RCC 7860 (cell line): ENCODE measurements around the gene SVOP.
"Not testable (repeated sequence)": the region's sequence is repeated elsewhere in the genome, so short reads cannot be mapped to it uniquely, and the experiment has no call there.

Experiments used
- DNase-seq: peaks from one replicate; pipeline ENCODE4 v3.0.0-alpha.2; 2015; ENCODE audit warnings: low spot score
- FAIRE-seq: peaks from 2 replicates; lab custom pipeline; 2012; peaks lifted over from hg19 to GRCh38; lab: Jason Lieb, UNC

SVOP gene

DNA sequence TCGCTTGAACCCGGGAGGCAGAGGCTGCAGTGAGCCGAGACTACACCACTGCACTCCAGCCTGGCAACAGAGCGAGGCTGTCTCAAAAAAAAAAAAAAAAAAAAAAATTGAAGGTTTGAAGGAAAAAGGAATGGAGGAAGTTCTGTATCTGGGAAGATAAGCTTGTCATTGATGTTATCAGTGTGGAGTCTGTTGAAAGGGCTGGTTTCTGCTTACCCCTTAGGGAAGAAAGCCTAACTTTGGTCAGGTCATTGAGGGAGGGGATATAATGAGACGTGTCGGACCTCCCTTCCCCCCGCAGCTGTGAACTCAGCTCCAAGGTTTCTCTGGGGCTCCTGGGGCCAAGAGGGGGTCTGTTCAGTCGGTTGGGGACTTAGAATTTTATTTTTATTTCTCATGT, 124.5 kb downstream of the SVOP start:
- DNase-seq (no peak), FAIRE-seq (no peak)

DNA sequence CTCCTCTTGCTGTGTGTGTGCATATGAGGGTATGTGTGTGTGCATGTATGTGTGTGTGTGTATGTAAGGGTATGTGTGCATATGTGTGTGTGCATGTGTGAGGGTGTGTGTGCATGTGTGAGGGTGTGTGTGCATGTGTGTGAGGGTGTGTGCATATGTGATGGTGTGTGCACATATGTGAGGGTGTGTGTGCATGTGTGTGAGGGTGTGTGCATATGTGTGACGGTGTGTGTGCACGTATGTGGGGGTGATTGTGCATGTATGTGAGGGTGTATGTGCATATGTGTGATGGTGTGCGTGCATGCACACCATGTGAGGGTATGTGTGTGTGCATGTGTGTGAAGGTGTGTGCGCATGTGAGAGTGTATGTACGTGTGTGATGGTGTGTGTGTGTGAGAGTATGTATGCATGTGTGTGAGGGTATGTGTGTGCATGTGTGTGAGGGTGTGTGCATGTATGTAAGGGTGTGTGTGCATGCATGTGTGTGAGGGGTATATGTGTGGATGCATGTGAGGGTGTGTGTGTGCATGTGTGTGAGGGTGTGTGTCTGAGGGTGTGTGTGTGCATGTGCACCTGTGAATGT, 125.6 kb downstream of the SVOP start:
- no peak for FAIRE-seq
- no peak for DNase-seq

DNA sequence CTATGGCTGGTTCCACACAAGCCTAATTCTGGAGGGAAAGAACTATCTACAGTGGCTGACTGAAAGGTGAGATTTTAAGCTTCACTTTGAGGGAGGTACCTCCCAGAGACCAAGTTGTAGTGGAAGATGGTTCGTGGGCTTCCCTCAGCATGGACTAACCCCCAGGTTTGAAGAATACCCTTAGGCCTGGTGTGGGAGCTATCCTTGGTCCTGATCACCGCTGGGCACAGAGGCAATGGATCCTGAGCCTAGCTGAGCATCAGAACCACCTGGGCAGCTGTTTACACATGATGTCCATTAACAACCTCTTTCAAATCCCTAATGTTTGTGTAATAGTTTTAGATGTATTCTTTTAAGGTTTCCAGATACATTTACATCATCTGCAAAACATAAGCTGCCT, 130.7 kb downstream of the SVOP start:
- FAIRE-seq (no peak), DNase-seq (no peak)

DNA sequence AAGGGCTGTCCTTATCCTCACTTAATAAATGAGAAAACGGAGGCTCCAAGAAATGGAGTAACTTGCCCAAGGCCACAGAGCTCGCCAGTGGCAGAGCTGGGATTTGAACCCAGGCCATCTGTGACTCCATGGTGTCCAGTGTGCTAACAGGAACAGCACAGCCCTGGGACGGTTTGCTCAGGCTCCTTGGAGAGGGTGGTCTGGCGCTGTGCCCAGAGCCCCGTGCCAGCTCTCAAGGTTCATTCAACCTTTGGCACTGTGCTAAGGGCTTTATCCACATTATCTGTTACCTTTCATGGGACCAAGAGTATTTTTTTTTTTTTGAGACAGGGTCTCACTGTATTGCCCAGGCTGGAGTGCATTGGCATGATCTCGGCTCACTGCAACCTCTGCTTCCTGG, 132.8 kb downstream of the SVOP start:
- DNase-seq, result no peak
- no peak for FAIRE-seq

DNA sequence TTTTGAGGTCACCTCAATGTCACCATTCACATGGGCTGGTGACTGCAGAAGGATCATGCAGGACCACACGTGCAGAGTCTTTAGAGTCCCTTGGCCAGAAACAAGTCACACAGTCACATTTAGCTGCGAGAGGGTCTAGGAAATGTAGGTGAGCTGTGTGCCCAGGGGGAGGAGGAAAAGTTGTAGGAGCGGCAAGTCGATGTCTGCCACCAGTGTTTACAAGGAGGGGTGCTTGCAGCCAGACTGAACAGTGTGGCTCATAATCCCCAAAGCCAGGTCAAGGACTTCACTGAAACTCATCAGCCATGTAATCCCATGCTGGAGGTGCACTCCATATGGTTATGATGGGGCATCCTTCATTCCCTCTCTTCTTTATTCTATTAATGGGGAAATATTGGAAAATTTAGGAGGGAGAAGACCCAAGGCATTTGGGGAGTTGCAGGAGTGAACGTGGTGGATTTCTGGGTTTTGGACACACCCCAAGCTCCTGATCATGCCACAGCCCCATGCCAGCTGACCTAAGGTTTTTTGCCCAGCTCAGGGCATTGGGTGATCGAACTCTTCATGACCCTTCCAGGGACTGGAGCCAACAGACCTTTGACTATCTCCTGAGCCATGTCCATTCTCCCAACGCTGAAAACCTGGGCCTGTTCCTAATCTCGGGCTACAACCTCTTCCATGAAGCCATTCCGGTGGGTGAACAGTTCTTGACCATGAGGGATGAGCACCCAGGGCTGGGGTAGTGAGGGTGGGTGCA, 133.8 kb downstream of the SVOP start:
- FAIRE-seq, result no peak
- no peak for DNase-seq

DNA sequence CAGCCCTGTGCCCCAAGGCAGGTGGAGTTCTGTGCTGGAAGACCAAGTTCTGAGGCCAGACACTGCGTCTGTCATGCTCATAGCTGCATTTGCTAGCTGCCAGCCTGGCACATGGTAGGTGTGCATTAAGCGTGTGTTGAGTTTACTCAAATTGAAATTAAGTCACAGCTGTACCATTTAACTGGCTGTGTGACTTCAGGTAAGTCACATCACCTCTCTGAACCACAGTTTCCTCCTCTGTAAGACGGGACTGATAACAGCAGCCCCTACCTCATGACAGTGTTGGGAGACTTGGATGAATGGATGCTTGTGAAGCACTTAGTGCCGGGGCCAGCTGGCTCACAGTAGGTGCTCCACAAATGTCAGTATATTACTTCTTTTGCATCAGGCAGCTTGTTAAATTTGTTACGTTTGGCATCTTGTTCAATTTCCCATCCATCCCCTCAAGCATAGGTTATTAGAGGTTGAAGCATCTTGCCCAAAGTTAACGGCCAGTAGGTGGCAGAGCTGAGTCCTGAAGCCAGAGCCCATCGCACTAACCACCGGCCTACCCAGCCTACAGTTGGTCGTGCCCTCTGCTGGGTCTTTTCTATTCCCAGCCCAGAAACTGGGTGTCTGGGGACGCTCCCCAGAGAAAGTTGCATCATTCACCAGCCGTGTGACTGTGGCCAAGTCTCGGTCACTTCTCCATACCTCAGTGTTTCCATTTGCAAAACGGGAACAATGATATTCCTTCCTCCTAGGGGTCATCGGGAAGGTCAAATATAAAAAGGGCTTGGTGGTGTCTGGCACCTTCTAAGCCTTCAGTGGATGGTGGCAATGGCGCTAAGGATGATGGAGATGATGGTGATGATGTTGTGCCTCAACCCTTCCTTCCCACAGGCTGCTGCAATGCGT, 136.5 kb downstream of the SVOP start:
- DNase-seq (no peak), FAIRE-seq (no peak)

DNA sequence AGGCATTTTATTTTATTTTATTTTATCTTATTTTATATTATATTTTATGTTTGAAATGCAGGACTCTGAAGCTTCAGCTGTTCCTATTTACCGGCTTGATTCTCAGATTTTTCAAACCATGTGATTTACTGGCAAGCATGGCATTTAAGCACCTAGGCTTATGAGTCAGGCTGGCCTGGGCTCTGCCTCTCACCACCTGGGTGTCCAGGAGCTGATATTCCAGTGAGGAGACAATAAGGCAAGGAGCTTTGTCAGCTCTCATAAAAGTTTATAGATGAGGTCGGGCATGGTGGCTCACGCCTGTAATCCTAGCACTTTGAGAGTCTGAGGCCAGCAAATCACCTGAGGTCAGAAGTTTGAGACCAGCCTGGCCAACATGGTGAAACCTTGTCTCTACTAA, 138.9 kb downstream of the SVOP start:
- FAIRE-seq (no peak), DNase-seq (no peak)

DNA sequence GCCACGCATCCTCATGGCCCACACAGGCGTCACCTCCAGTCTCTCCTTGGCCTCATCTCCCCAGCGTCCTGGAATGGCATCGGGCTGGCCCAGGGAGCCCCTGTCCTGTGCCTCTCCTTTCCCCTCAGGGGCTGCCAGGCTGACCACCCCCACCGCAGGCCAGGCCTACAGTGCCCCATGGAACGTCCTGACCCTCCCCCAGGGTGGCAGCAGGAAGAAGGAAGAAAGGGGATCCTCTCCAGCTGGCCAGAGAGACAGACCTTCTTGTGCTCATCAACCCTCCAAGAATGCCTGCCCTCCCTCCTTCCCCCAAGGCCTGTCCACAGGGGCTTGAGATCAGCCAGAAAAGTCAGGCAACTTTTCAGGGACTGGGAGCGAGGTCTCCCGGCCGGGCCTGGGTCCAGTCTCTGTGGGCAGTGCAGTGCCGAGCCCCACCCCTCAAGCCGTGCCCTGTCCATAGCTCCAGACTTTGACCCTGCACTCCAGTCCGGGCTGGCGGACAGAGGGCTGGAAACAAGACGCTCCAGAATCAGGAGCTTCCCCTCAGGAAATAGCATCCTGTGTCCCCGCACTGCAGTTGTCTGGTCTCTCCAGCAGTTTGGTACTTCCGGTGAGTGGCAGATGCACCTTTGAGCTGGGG, 141.1 kb downstream of the SVOP start, which contains the start of gene DAO:
Gene DAO (plus strand): TSS at position 478 of the 640 bp plus-strand sequence. CDS start 4,915 bp downstream, outside the sequence.
- FAIRE-seq (no peak), DNase-seq (no peak)

DNA sequence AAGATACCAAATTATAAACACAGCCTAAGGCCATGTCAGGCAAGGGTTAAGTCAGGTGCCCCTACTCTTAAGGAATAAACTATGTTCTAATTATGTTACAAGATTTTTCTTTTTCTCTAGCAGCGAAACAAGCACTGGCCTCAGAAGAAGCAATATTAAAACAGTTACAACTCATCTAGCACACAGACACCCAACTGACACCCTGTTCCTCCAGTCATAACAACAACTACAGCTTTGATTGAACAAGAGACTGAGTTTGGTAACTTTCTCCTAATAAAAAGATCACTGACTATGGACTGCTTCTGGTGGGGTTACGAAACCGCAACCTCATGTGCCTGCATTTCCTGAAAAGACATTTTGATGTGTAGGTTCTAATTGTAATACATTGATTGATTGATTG, 144.3 kb downstream of the SVOP start:
- DNase-seq, result no peak
- no peak for FAIRE-seq

DNA sequence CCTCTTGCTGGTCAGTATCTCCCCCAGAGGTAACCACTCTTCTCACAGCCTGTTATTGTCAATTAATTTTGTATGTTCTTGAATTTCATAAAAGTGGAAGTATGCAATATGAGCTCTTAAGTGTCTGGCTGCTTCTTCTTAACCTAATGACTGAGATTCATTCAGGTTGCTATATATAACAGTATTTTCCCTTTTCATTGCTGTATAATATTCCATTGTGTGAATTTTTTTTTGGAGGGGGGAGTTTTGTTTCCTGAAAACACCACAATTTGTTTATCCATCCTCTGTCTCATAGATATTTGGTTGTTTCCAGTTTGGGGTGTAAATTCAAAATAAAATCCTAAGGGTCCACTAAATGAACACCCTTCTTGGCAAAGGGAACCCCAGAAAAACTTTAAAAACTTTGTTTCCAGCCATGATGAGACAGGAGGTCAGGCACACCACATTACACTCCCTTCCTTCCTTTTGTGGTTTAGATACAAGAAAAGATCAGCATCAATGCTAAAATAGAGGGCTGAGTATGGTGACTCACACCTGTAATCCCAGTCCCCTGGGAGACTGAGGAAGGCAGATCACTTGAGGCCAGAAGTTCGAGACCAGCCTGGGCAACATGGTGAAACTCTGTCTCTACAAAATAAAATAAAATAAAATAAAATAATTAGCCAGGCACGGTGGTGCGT, 145.0 kb downstream of the SVOP start:
- FAIRE-seq, result no peak

DNA sequence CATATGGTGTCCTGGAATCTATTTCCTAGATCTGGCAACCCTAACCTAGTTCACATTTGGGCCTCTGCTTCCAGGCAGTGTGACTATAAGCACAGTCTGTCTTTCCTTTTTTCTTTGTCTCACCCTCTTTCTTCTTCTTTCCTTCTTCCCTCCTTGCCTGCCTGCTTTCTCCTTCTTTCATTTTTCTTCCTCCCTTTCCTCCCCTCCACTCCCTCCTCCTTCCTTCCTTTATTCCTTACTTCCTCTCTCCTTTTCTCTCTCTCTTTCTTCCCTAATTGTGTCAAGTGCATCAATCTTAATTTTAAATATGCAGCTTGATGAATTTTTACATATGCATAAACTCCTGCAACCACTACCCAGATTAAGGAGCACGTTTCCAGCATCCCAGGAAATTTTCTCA, 145.6 kb downstream of the SVOP start:
- FAIRE-seq (no peak), DNase-seq (no peak)

More for the DNA sequence above, 145.0 kb downstream of the SVOP start:
- DNase-seq, result no peak

DNA sequence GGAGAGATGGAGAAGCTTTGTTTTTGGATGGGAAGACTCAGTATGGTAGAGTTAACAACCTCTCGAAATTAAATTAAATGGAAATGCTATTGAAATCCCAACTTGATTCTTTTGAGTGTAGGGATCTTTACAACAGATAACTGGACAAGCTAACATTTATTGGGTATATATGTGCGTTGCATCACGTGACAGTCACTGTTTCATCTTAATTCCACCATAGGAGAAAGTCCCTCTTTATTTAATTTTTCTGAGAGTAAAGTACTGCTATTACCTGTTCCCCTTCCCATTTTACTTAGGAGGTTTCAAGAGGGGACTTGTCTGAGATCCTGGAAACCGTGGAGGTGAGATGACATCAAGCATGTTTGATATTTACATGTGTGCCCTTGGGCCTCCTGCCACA, 152.1 kb downstream of the SVOP start:
- FAIRE-seq (no peak), DNase-seq (no peak)

DNA sequence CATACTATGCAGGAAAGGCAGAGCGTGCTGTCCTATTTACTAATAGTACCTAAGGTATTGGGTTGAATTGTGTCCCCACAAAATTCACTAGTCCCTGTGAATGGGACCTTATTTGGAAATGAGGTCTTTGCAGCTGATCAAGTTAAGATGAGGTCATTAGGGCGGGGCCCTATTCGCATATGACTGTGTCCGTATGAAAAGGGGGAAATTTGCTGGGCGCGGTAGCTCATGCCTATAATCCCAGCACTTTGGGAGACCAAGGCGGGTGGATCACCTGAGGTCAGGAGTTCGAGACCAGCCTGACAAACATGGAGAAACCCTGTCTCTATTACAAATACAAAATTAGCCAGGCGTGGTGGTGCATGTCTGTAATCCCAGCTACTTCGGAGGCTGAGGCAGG, 154.8 kb downstream of the SVOP start:
- not testable (repeated sequence) for DNase-seq, FAIRE-seq

DNA sequence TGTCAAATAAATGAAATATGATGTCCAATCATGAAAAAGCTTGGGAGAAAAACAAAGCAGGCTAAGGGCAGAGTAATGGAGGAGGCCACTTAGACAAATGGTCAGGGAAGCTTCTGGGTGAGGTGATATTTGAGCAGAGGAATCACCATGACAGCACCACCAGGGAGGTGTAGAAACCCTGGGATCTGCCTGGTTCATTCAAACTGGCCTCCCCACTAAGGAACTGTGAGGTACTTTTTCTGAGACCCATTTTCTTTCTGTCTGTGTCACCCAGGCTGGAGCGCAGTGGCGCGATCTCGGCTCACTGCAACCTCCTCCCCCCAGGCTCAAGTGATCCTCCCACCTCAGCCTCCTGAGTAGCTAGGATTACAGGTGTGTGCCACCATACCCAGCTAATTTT, 155.7 kb downstream of the SVOP start:
- FAIRE-seq, result no peak
- no peak for DNase-seq

DNA sequence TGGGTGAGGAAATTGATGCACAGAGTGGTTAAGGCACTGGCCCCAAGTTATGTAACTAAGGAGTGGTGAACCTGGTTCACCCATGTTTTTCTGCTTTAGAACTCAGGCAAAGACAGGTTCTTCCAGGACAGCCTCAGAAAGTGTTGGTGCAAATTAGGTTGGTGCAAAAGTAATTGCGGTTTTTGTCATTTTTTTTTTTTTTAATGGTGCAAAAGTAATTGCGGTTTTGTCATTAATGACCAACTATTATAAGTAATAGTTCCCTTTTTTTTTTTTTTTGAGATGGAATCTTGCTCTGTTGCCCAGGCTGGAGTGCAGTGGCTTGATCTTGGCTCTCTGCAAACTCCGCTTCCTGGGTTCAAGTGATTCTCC, 158.3 kb downstream of the SVOP start:
- DNase-seq (no peak), FAIRE-seq (no peak)

DNA sequence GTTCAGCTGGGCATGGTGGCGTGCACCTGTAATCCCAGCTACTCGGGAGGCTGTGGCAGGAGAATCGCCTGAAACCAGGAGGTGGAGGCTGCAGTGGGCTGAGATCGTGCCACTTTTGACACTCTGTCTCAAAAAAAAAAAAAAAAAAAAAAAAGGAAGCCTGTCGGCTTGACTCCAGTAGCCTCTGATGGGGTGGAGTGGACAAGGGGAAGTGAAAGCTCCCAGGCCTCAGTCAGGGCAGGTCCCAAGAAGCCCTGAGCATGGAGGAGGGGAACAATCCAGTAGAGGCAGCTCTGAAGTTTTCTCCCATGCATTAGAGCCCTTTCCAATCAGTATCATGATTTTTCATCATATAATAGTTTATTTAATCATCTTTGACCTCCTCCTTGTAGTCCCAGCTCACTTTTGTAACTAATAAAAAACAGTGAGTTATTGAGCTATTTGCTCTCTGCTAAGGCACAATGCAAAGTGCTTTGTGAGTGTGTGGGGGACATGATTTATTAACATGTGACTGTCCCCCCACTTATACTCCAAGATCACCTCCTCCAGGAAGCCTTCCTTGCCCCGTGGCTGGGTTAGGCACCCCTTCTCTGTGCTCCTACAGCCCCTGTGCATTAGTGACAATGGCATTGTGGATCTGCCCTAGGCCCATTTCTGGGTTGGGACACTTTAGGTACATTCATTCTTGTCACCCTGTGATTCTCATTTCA, 158.8 kb downstream of the SVOP start:
- no peak for DNase-seq
- FAIRE-seq, result no peak

DNA sequence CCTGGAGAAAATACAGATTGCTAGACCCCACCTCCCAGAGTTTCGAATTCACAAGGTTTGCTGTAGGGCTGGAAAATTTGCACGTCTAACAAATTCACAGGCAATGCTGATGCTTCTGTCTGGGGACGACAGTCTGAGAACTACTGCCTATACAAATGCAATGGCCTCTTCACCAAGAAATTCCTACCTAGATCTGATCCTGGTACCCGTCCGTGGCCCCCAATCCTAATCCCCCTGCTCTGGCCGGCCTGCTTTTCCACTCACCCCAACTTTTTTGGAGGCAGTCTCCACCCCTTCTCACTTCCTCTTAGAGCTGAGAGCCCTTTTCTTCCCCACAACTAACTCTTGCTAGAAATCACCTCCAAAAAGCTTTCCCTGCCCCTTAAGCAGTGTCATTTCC, 160.4 kb downstream of the SVOP start:
- DNase-seq, result no peak

DNA sequence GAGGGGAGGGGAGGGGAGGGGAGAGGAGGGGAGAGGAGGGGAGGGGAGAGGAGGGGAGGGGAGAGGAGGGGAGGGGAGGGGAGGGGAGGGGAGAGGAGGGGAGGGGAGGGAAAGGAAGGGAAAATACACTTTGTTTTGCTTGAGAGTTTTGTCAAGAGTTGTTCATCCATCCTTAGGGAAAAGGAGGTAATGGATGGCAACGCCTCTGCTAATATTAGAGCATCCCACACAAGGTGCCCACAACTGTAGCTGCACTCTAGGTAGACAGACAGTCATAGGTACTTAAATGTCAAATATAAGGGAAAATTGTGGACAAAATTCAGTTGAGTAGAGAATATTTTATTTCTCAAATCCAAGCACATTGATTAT, 161.0 kb downstream of the SVOP start:
- FAIRE-seq, result no peak
- DNase-seq, result no peak

More for the DNA sequence above, 160.4 kb downstream of the SVOP start:
- FAIRE-seq, result no peak

DNA sequence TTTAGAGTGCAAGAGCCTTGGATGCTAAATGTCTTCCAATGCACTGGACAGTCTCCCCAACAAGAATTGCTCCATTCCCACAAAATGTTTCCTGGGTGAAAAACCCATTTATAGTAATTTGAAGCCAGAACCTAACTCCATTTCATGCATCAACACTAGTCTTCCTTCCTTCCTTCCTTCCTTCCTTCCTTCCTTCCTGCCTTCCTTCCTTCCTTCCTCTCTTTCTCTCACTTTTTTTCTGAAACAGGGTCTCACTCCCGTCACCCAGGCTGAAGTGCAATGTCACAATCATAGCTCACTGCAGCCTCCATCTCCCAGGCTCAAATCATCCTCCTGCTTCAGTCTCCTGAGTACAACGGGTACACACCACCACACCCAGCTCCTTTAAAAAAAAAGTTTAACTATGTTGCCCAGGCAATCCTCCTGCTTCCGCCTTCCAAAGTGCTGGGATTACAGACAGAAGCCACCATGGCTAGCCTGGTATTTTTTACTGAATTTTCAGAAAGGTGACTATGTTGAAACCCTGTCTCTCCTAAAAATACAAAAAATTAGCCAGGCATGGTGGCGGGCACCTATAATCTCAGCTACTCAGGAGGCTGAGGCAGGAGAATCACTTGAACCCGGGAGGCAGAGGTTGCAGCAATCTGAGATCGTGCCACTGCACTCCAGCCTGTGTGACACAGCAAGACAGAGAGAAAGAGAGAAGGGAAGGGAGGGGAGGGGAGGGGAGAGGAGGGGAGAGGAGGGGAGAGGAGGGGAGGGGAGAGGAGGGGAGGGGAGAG, 161.5 kb downstream of the SVOP start:
- not testable (repeated sequence) for DNase-seq, FAIRE-seq
